ENCODE results near the gene LGALS14.
"Not testable (repeated sequence)": the region's sequence is repeated elsewhere in the genome, so short reads cannot be mapped to it uniquely, and the experiment has no call there.

The LGALS14 gene

DNA sequence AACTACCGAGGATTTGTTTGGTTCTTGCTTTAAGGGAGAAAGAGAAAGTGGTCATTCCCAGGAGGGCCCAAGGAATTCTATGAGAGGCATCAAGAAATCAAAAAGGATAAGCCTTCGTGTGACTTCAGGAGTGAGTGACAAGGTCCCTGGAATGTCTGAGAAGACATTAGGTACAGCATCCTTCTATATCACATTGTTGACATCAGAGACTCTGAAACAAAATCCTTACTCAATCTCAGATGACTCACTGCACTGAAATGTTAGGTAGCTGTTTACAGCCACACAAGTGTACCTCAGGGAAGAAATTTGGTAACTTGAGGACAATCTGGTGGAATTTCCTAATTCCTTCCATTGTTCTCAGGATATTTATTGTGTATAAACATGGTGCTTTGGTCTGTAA lies 7.9 kb upstream of the LGALS14 start:
- no peak for FAIRE-seq

DNA sequence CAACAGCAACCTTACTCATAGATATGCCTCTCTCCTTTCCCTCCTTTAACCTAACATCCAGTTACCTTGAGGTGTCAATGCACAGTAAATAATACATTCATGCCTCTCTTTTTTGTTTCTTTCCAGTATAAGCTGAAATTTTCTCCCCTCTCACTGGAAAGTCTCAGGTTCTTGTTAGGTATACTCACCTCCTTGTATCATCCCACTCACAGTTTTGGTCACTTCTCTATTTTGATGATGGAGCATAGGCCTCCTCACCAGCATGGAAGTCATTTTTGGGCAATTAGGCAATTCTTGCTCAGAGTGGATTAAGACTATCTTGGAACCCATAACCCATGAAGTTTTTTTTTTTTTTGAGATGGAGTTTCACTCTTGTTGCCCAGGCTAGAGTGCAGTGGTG lies 5.7 kb upstream of the LGALS14 start:
- no peak for FAIRE-seq

DNA sequence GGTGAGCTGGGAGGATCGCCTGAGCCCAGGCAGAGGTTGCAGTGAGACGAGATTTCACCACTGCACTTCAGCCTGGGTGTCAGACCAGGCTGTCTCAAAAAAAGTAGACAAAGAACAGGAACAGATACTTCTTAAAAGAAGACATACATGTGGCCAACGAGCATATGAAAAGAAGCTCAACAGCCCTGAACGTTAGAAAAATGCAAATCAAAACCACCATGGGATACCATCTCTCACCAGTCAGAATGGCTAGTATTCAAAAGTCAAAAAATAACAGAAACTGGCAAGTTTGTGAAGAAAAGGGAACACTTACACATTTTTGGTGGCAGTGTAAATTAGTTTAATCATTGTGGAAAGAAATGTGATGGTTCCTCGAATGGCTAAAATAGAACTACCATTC lies 3.0 kb upstream of the LGALS14 start:
- FAIRE-seq: no peak

DNA sequence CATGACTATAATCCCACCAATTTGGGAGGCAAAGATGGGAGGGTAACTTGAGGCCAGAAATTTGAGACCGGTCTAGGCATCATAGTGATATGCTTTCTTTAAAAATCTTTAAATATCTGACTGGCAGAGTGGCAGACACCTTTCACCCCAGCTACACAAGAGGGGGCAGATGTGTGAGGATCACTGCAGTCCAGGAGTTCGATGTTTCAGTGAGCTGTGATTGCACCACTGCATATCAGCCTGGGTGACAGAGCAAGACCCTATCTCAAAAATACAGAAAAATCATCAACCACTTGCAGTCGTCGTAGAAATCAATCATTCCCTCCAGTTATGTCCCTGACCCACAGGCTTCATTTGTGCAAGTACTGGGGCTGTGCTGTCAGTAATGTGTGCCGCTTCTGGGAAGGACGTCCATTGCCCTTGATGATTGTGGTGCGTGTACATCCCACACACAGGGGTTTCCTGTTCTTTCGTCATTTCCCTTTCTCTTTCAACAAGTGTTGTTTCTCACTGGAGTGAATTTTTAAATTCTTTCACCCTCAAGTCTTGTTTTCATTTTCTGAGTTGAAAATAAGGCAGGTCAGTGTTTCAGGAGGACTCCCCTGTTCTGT lies 1.4 kb downstream of the LGALS14 start:
- no peak for FAIRE-seq

- no peak for FAIRE-seq
Observed at GRCh38 chr19:39708594-39708993, 4.3 kb downstream of the LGALS14 start.

DNA sequence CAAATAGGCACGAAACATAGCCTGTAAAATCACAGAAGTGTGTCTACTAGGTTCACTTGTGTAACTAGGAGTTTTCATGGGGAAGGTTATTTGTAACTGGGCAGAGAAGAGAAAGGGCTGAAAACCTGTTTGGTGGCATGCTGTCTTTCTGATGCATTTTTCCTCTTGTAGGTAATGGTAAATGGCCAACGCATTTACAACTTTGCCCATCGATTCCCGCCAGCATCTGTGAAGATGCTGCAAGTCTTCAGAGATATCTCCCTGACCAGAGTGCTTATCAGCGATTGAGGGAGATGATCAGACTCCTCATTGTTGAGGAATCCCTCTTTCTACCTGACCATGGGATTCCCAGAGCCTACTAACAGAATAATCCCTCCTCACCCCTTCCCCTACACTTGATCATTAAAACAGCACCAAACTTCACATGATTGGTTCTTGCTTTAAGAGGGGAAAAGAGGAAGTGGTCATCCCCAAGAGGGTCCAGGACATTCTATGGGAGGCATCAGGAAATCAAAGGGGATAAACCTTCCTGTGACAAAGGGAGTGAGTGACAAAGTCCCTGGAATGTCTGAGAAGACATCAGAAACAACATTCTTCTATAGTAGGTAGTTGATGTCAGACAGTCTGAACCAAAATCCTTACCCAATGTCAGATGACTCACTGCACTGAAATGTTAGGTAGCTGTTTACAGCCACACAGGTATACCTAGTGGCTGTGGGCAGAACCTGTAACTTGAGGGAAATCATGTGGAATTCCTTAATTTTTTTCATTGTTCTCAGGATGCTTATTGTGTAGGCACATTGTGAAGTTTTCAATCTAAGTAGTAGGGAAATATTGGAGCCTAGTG lies 5.0 kb downstream of the LGALS14 start:
- FAIRE-seq: no peak

- FAIRE-seq: no peak
Observed at GRCh38 chr19:39710333-39710890, 6.1 kb downstream of the LGALS14 start.

GRCh38 chr19:39720144-39720543 lies 15.9 kb downstream of the LGALS14 start:
- FAIRE-seq: not testable (repeated sequence)

- no peak for FAIRE-seq
Observed at GRCh38 chr19:39725995-39726394, 21.7 kb downstream of the LGALS14 start.

DNA sequence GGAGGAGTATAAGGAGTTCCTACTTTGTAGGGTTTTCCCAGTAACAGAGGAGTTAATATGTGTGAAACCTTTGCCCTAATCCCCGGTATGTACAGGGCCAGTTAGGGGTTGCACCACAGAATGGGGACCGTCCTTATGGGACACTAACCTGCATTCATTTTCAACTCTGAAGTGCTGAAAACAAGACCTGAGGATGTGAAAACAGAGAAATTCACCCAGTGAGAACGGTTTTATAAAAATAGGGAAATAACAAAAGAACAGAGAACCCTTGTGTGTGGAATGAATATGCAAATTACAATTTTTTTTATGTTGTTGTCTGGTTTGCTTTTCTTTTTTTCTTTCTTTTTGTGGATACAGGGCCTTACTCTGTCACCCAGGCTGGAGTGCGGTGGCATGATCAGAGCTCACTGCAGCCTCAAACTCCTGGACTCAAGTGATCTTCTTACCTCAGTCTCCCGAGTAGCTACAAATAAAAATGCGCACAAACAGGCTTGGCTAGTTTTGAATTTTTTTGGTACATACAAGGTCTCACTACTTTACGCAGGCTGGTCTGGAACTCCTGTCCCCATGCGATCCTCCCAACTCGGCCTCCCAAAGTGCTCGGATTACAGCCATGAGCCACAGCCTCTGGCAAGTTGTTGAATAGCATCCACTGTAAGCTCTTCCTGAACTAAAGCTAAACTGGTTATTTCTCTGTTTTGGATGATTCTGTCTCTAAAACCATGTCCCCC lies 23.0 kb downstream of the LGALS14 start:
- no peak for FAIRE-seq

DNA sequence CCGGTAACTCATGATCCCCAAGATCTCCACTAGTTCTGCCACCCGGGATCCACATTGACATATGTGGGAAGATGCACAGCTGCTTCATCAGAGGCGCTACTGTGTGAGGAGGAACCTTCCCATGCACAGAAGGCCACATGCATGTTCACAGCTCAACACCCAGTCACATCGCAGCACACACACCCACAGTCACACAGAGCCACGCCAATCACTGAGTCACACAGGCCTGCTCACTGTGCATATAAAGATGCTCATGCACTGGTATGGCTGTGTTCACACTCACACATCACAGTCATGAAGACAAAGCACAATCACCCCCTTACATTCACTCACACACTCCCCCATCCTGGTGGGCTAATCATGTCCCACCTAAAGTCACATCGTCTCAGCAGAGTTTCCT lies 23.8 kb downstream of the LGALS14 start:
- FAIRE-seq: no peak

DNA sequence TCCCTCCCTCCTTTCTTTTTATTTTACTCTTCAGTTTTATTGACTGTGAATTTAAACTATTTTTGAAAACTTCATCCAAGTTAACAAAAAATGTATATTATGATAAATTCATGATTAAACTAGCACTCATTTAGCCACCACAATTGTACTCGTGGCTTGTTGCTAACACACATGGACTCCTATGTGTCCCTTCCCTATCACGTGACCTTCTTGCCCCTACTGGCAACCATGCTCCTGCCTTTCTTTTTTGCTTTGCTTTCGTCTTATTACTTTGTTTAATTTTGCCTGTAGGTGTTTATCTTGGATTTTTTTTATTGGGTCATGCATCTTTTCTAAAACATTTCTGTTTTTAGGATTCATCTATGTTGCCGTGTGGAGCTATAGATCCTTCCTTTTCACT lies 25.3 kb downstream of the LGALS14 start:
- no peak for FAIRE-seq

DNA sequence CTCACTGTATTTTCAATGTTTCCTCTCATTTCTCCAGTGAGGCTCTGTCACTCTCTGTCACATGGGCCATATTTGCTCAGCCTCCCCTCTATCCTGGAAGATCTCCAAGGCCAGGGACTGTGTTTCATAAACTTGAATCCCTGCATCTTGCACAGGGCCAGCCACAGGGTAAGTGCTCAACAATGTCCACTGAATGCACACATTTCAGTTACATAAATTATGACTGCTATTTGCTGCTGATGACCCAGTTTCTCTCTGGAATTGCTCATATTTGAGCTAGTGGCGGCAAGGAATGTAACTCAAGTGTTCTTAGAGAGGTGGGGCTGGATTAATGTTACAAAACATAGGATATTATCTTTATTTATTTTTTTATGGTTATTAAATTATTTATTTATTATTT lies 27.4 kb downstream of the LGALS14 start:
- FAIRE-seq: no peak

DNA sequence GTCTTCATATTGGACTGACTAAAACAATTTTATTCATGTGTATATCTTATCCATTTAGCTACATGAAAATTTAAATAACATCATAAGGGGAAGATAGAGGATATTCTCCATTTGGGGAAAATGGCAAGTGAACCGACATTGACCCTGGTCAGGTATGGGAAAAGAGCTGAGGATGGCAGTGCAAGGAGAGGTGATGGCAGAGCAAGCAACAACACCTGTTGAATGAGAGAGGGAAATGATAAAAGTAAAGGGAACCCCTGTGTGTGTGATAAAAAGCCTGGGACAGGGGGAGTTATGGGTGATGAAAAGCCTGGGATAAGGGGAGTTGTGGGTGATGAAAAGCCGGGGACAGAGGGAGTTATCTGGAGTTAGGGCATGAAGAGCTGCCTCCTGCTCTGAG lies 29.6 kb downstream of the LGALS14 start:
- FAIRE-seq: no peak

- FAIRE-seq: no peak
Observed at GRCh38 chr19:39735688-39736087, 31.4 kb downstream of the LGALS14 start.

GRCh38 chr19:39736088-39736487 lies 31.8 kb downstream of the LGALS14 start:
- no peak for FAIRE-seq

DNA sequence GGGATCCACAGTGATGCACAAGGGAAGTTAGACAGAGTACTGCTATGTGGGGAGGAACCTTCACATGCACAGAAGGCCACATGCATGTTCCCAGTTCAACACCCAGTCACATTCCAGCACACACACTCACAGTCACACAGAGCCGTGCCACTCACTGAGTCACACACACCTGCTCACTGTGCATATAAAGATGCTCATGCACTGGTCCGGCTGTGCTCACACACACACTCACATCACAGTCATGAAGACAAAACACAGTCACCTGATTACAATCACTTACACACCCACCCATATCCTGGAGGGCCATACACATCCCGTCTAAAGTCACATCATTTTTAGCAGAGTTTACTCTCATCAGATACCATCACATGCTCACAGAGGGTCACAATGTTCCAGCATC lies 33.1 kb downstream of the LGALS14 start:
- FAIRE-seq: no peak

- FAIRE-seq: no peak
Observed at GRCh38 chr19:39737891-39738290, 33.6 kb downstream of the LGALS14 start, which contains the start of gene CLC. TSS of gene CLC (minus strand) at chr19:39738029. CDS start at chr19:39737952, 77 bp downstream.

- FAIRE-seq: no peak
Observed at GRCh38 chr19:39738814-39739213, 34.5 kb downstream of the LGALS14 start.

DNA sequence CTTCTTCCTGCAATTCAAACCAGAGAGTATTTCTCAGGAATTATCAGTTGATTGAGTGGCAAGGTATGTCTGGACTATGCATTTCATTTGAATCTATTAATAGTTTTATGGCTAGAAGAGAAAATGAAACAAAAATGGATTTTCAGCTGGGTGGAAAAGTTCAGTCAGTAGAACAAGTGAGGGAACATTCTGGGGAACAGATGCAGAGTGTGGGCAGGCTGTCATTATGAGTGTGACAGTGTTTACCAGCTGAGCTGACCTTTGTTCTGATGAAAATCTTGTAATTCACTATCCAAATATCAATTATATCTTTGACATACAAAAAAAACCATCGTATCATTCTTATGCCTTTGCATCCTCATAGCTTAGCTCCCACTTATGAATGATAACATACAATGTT lies 36.1 kb downstream of the LGALS14 start:
- no peak for FAIRE-seq

- no peak for FAIRE-seq
Observed at GRCh38 chr19:39745643-39746042, 41.4 kb downstream of the LGALS14 start.

DNA sequence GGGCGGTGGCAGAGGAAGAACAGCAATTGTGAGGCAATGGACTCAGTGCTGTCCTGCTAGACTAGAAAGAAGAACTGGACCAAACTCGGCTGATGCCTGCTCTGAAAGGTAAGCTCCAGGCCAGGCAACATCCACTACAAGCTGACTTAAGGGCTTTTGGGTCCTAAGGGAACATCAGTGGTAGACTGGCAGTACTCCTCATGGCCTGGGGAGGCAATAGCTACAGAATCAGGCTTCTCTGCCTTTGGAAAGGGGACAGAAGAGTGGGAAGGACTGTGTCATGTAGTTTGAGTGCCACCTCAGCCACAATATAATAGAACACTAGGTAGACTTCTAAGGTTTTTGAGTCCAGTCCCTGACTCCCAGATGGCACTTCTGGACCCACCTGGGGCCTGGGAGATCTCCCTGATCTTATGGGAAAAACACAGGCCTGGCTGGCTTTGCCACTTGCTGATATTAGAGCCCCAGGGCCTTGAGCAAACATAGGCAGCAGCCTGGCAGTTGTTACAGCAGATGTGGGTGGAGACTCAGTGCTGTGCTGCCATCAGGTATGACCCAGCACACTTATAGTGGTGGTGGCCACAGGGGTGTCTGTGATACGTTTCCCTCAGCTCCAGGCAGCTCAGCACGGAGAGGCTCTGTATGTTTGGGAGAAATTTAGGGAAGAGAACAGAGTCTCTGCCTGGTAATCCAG lies 42.7 kb downstream of the LGALS14 start:
- no peak for FAIRE-seq

DNA sequence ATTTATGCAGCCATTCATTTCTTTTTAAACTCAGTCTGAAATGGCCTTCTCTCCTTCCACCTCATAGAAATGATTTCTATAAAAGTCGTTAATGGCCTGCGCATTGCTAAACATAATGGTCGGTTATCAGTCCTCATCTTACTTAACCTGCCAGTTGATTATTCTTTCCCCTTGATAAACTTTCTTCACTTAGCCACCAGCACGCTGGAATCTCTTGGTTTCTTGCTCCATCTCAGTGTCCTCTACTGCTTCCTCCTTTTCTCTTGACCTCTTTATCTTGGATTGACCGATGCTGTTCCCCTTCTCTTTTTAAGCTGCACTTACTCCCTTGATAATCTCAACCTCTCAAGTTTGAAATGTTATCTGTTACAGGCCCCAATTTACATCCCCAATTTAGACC lies 45.7 kb downstream of the LGALS14 start:
- no peak for FAIRE-seq
